ENCODE measurements around the gene GNA12.

- TF ChIP-seq, protein P1, sequence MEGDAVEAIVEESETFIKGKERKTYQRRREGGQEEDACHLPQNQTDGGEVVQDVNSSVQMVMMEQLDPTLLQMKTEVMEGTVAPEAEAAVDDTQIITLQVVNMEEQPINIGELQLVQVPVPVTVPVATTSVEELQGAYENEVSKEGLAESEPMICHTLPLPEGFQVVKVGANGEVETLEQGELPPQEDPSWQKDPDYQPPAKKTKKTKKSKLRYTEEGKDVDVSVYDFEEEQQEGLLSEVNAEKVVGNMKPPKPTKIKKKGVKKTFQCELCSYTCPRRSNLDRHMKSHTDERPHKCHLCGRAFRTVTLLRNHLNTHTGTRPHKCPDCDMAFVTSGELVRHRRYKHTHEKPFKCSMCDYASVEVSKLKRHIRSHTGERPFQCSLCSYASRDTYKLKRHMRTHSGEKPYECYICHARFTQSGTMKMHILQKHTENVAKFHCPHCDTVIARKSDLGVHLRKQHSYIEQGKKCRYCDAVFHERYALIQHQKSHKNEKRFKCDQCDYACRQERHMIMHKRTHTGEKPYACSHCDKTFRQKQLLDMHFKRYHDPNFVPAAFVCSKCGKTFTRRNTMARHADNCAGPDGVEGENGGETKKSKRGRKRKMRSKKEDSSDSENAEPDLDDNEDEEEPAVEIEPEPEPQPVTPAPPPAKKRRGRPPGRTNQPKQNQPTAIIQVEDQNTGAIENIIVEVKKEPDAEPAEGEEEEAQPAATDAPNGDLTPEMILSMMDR (IDR thresholded peaks at IDR 0.05), result no peak
- TF ChIP-seq POLR2A (IDR thresholded peaks at IDR 0.05), result no peak
Measured at GRCh38 chr7:2701832-2702593, 142.1 kb downstream of the GNA12 start.
